ENCODE results near the gene RPS27A.

DNA sequence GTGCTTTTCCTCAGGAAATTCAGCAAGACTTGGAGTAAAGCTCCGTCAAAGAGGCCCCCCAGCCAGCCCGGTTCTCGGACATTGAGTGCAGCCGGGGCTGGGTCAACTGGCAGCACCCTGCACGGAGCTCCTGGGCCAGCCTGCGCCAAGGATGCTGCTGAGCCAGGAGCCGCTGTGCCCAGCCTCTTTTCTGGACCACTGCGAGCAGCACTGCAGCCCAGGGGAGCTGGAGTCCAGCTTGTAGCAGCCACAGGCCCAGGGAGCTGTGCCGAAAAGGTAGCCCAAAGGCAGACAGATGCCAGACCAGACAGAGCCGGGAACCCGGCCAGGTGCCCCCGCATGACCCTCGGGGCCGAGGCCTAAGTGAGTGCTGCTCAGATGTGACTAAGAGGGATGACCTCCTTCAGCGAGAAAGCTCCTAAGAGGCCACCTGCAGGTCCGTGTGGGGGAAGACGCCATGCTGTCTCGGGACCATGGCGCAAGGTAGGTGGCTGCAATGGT lies 7.7 kb upstream of the RPS27A start:
- TF ChIP-seq, protein P1, sequence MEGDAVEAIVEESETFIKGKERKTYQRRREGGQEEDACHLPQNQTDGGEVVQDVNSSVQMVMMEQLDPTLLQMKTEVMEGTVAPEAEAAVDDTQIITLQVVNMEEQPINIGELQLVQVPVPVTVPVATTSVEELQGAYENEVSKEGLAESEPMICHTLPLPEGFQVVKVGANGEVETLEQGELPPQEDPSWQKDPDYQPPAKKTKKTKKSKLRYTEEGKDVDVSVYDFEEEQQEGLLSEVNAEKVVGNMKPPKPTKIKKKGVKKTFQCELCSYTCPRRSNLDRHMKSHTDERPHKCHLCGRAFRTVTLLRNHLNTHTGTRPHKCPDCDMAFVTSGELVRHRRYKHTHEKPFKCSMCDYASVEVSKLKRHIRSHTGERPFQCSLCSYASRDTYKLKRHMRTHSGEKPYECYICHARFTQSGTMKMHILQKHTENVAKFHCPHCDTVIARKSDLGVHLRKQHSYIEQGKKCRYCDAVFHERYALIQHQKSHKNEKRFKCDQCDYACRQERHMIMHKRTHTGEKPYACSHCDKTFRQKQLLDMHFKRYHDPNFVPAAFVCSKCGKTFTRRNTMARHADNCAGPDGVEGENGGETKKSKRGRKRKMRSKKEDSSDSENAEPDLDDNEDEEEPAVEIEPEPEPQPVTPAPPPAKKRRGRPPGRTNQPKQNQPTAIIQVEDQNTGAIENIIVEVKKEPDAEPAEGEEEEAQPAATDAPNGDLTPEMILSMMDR (IDR thresholded peaks at IDR 0.05) = no peak
- TF ChIP-seq POLR2AphosphoS5 (IDR thresholded peaks at IDR 0.05) (no peak), POLR2A (IDR thresholded peaks at IDR 0.05) (no peak), EP300 (IDR thresholded peaks at IDR 0.05) (no peak)

Data from sigmoid colon (tissue), 4 donors.